NK-92 (cell line): ENCODE results near the gene ACMSD.
"Not testable (repeated sequence)": the region's sequence is repeated elsewhere in the genome, so short reads cannot be mapped to it uniquely, and the experiment has no call there.

Experiments
- DNase-seq: peaks from one replicate; lab custom pipeline; 2025; ENCODE audit not compliant: unreplicated experiment; lab: John Stamatoyannopoulos, UW

The ACMSD gene

DNA sequence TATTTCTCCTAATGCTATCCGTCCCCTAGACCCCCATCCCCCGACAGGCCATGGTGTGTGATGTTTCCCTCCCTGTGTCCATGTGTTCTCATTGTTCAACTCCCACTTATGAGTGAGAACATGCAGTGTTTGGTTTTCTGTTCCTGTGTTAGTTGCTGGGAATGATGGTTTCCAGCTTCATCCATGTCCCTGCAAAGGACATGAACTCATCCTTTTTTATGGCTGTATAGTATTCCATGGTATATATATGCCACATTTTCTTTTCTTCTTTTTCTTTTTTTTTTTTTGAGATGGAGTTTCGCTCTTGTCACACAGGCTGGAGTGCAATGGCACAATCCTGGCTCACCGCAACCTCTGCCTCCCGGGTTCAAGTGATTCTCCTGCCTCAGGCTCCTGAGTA is 9.2 kb downstream of the ACMSD start:
- DNase-seq, result not testable (repeated sequence)

- DNase-seq, result no peak
Measured at GRCh38 chr2:134852518-134852917, 14.1 kb downstream of the ACMSD start.

DNA sequence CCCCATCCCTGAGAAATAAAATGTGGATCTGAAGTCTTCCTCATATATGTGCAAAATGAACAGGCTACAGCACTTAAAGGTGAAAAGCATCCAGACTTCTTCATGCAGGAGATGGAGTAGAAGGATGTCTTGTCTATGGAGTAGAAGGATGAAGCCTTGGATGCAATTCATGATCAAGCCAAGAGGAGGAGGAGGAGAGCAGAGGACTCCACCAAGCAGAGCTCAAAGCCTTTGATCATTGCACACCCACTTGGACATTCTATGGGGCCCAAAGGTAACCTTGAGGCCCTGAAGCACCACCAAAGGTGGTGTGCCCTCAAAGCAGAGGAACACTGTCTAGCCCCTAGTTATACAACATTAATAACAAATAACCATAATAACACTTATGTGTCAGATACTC is 17.3 kb downstream of the ACMSD start:
- no peak for DNase-seq

DNA sequence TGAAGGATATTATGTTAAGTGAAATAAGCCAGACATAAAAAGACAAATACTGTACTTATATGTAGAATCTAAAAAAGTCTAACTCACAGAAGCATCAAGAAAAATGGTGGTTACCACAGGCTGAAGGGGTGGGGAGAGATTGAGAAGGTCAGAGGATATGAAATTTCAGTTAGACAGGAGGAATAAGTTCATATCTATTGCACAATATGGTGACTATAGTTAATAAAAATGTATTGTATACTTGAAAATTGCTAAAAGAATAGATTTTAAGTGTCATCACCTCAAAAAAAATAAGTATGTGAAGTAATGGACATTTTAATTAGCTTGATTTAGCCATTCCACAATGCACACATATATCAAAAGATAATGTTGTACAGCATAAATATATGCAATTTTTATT is 19.8 kb downstream of the ACMSD start:
- no peak for DNase-seq

- DNase-seq, result no peak
Measured at GRCh38 chr2:134861173-134861572, 22.8 kb downstream of the ACMSD start.

DNA sequence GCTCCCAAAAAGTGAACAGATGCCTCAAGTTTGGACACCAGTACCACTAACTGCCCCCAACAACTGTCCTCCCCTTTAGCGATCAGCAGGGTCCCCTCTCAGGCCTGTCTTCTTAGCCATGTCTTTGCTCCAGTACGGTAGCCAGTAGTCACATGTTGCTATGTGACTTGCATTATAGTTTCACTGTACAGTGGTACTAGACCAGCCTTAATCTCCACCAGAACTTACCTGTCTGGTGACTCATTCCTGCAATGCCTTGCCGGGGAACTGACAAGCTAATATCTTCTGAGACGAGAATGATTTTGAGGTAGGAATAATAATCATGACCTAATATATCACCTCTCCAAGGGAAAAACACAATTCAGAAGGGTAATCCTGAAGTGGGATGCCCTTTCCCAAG is 23.7 kb downstream of the ACMSD start:
- DNase-seq, result no peak

DNA sequence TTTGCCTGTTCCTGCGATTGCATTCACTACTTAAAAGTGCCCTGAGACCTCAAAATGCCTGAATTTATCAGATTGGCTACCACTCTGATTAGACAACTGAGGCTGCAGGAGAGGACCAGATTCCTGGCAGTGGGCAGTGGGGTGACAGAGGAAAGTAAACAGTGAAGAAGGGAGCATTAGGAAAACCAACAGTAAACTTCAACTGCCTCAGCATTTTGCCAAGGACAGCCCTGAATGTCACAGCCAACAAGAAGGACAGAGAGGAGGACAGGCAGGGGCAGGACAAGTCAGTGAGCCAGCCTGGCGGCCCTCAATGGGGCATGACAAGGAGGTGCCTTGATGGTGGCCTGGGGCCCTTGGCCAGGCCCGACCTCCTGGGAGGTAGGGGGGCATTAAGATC is 24.3 kb downstream of the ACMSD start:
- DNase-seq, result no peak

DNA sequence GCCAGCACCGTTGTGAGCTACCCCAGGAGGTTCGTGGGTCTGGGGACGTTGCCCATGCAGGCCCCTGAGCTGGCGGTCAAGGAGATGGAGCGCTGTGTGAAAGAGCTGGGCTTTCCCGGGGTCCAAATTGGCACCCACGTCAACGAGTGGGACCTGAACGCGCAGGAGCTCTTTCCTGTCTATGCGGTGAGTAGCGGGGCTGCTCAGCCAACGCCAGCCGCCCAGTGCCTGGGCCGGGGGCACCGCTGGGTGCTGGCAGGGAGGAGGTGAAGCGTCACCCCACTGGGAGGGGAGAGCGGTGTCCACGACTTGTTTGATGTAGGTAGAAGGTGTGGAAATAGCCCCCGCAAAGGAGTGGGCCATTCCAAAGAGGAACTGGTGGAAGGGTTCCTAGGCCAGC is 25.0 kb downstream of the ACMSD start:
- no peak for DNase-seq

- no peak for DNase-seq
Measured at GRCh38 chr2:134865067-134865787, 26.8 kb downstream of the ACMSD start.

- DNase-seq, result no peak
Measured at GRCh38 chr2:134866498-134867099, 28.2 kb downstream of the ACMSD start.

GRCh38 chr2:134869946-134870736 is 31.7 kb downstream of the ACMSD start:
- DNase-seq, result no peak

DNA sequence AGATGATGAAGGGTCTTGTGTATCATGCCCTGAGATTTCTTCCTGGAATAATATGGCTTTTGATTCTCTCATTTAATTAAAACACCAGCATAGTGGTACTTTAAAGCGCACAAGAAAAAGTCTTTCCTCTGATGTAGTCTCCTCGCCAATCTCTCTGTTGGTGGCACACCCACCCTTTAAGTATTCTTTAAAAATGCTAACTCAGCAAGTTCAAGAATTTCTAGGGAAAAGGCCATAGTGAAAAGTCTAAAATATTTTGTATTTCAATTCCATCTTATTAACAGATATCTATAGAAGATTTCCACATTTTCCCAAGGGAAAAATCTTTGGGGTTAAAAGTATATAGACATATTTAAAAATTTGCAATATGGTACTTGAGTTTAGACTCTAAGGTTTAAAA is 34.7 kb downstream of the ACMSD start:
- DNase-seq, result no peak

- no peak for DNase-seq
Measured at GRCh38 chr2:134875309-134875708, 36.9 kb downstream of the ACMSD start.

GRCh38 chr2:134882773-134883172 is 44.4 kb downstream of the ACMSD start:
- no peak for DNase-seq

- no peak for DNase-seq
Measured at GRCh38 chr2:134883552-134884293, 45.3 kb downstream of the ACMSD start.

DNA sequence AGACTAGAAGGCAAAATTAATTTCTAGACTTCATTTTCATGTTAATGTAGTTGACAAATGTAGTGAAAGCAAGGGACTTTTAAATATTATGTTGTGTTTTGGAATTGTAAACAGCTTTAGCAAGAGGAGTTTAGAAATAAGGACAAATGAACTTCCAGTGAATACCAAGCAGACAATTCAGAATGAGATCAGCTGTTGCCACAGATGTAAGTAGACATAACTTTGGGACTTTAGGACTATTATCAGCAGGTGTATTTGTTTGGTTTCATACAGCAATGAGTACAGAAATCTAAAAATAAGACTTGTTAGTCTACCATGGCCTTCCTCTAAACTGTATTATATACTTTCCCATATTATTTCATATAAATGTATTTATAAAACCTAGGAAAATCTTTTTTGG is 46.0 kb downstream of the ACMSD start:
- no peak for DNase-seq

DNA sequence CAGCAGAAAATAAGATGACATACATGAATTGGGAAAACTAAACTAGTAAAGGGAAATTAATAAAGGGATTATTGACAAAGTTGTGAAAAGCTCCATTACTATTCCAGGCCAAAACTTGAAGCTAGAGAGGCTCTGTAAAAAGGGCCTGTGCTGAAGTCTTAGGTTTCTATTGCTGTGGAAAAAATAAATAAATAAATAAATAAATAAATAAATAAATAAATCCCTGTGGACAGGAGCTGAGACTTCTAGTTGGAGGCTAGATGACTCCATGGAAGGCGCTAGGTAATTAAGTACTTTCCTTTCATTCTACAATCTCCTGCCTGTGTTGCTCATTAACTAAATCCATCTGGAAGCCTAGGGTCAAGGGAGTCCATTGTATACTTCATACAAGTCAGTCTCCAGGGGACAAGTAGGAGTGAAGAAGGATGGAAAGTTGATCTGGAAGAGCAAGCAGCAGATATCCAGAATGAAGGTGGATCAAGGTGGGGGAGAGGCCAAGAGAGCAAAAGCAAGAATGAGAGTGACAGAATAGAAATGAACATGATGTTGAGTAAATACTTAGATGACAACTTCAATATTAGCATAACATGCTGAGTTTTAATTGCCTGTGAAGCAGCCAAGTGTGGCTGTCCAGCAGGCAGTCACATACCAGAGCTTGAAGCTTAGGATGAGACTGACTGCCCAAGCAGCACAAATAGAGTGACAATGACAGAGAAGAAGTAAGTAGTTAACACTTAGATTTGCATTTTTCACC is 54.0 kb downstream of the ACMSD start:
- no peak for DNase-seq

DNA sequence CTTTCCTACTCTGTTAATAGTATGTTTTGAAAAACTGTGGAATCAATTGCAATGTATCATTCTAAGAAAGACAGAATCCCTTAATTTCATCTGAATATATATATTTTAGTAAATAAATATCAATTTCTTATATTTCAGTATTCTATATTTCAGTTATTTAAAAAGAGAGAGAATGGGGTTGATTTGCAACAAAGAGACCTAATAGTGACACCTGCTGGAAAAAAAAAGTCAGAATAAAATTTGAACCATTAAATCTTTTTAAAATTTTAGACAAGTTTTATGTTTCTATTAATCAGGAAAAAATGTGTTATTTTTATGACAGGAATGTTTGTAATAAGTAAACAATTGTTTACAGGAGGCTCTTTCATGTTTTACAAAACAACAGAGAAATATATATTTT is 59.5 kb downstream of the ACMSD start:
- DNase-seq, result no peak

- DNase-seq, result no peak
Measured at GRCh38 chr2:134899204-134899603, 60.8 kb downstream of the ACMSD start.

DNA sequence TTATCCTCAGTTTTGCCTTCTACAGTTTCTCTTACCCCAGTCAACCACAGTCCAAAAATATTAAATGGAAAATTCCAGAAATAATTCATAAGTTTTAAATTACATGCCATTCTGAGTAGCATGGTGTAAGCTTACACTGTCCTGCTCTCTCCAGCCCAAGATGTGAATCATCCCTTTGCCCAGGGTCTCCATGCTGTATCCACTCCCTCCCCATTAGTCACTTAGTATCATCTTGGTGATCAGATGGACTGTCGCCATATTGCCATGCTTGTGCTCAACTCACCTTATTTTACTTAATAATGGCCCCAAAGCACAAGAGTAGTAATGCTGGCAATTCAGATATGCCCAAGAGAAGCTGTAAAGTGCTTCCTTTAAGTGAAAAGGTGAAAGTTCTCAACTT is 61.7 kb downstream of the ACMSD start:
- no peak for DNase-seq

- not testable (repeated sequence) for DNase-seq
Measured at GRCh38 chr2:134903701-134904100, 65.3 kb downstream of the ACMSD start.
